GM23338 (cell line): ENCODE data around the gene CT47C1. TPM values are rescaled to one million over a fixed set of nuclear protein-coding genes. Genes with fewer than 3 reads are reported as not detected.

Experiments used
- CREB1 ChIP-seq: fragments of 250-450 bp; sonication (Bioruptor Pico); IDR thresholded peaks from 2 replicates; pipeline ENCODE4 v1.5.0; 2020; ENCODE audit warnings: low read depth, mild to moderate bottlenecking, moderate library complexity
- NANOG ChIP-seq: IDR thresholded peaks from 2 replicates; pipeline ENCODE4 v1.6.1; 2016; ENCODE audit warnings: antibody characterized with exemption, borderline replicate concordance
- ZNF331 ChIP-seq: fragments of 250-450 bp; sonication (Bioruptor Pico); IDR thresholded peaks from 2 replicates; pipeline ENCODE4 v1.5.0; 2020; ENCODE audit warnings: low read depth, mild to moderate bottlenecking, moderate library complexity
- polyA plus RNA-seq: library from polyadenylated mRNA; unstranded; fragments of >200 nt; fragmentation: Nextera tagmentation; extraction: Ambion mirVana; gene quantifications from 2 replicates; pipeline ENCODE4 v1.2.1, GENCODE V29; 2016
- total RNA-seq: library from RNA; depleted of rRNA; stranded (reverse); fragments of >200 nt; shearing (Covaris generic); gene quantifications from 2 replicates; pipeline ENCODE4 v1.2.3, GENCODE V29; 2014
- TF ChIP-seq, protein P1 (sequence below): fragments of 250-450 bp; sonication (Bioruptor Pico); IDR thresholded peaks from 2 replicates; pipeline ENCODE4 v1.5.0; 2020; ENCODE audit warnings: mild to moderate bottlenecking, moderate library complexity
- TF ChIP-seq, protein P2 (sequence below), 2 experiments: fragments of 200-600 bp in 1 of 2; sonication (generic) in 1 of 2; conservative IDR thresholded peaks; 2 replicates each; pipeline versions ENCODE4 v1.5.1 to v1.6.1; 2016 to 2017; ENCODE audit warnings: antibody characterized with exemption in 2 of 2, low read depth in 2 of 2, mild to moderate bottlenecking in 2 of 2, moderate library complexity in 1 of 2
- TF ChIP-seq, protein P3 (sequence below): IDR thresholded peaks from one replicate; pipeline ENCODE4 v1.6.1; 2018; ENCODE audit warnings: antibody characterized with exemption; ENCODE audit not compliant: unreplicated experiment

CT47C1 gene
- total and polyA plus RNA-seq, 2 experiments from 2014 or later, result not detected

DNA sequence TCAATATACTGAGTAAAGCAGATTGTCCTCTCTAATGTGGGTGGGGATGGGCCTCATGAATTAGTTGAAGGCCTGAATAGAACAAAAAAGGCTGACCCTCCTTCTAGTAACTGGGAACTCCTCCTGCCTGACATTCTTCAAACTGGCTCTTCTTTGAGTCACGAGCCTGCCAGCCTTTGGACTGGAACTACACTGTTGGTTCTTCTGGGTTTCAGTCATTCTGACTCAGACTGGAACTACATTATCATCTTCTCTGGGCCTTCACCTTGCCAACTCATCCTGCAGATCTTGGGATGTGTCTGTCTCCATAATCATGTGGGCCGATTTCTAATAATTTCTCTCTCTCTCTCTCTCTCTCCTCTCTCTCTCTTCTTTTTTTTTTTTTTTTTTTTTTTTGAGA, 26.9 kb upstream of the CT47C1 start (continued):
- TF ChIP-seq, protein P1, sequence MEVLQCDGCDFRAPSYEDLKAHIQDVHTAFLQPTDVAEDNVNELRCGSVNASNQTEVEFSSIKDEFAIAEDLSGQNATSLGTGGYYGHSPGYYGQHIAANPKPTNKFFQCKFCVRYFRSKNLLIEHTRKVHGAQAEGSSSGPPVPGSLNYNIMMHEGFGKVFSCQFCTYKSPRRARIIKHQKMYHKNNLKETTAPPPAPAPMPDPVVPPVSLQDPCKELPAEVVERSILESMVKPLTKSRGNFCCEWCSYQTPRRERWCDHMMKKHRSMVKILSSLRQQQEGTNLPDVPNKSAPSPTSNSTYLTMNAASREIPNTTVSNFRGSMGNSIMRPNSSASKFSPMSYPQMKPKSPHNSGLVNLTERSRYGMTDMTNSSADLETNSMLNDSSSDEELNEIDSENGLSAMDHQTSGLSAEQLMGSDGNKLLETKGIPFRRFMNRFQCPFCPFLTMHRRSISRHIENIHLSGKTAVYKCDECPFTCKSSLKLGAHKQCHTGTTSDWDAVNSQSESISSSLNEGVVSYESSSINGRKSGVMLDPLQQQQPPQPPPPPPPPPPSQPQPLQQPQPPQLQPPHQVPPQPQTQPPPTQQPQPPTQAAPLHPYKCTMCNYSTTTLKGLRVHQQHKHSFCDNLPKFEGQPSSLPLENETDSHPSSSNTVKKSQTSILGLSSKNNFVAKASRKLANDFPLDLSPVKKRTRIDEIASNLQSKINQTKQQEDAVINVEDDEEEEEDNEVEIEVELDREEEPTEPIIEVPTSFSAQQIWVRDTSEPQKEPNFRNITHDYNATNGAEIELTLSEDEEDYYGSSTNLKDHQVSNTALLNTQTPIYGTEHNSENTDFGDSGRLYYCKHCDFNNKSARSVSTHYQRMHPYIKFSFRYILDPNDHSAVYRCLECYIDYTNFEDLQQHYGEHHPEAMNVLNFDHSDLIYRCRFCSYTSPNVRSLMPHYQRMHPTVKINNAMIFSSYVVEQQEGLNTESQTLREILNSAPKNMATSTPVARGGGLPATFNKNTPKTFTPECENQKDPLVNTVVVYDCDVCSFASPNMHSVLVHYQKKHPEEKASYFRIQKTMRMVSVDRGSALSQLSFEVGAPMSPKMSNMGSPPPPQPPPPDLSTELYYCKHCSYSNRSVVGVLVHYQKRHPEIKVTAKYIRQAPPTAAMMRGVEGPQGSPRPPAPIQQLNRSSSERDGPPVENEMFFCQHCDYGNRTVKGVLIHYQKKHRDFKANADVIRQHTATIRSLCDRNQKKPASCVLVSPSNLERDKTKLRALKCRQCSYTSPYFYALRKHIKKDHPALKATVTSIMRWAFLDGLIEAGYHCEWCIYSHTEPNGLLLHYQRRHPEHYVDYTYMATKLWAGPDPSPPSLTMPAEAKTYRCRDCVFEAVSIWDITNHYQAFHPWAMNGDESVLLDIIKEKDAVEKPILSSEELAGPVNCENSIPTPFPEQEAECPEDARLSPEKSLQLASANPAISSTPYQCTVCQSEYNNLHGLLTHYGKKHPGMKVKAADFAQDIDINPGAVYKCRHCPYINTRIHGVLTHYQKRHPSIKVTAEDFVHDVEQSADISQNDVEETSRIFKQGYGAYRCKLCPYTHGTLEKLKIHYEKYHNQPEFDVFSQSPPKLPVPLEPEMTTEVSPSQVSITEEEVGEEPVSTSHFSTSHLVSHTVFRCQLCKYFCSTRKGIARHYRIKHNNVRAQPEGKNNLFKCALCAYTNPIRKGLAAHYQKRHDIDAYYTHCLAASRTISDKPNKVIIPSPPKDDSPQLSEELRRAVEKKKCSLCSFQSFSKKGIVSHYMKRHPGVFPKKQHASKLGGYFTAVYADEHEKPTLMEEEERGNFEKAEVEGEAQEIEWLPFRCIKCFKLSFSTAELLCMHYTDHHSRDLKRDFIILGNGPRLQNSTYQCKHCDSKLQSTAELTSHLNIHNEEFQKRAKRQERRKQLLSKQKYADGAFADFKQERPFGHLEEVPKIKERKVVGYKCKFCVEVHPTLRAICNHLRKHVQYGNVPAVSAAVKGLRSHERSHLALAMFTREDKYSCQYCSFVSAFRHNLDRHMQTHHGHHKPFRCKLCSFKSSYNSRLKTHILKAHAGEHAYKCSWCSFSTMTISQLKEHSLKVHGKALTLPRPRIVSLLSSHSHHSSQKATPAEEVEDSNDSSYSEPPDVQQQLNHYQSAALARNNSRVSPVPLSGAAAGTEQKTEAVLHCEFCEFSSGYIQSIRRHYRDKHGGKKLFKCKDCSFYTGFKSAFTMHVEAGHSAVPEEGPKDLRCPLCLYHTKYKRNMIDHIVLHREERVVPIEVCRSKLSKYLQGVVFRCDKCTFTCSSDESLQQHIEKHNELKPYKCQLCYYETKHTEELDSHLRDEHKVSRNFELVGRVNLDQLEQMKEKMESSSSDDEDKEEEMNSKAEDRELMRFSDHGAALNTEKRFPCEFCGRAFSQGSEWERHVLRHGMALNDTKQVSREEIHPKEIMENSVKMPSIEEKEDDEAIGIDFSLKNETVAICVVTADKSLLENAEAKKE (CRISPR knock-in tag), result no peak
- TF ChIP-seq CREB1 (CRISPR knock-in tag) (no peak), NANOG (no peak), ZNF331 (CRISPR knock-in tag) (no peak)
- TF ChIP-seq, protein P2, sequence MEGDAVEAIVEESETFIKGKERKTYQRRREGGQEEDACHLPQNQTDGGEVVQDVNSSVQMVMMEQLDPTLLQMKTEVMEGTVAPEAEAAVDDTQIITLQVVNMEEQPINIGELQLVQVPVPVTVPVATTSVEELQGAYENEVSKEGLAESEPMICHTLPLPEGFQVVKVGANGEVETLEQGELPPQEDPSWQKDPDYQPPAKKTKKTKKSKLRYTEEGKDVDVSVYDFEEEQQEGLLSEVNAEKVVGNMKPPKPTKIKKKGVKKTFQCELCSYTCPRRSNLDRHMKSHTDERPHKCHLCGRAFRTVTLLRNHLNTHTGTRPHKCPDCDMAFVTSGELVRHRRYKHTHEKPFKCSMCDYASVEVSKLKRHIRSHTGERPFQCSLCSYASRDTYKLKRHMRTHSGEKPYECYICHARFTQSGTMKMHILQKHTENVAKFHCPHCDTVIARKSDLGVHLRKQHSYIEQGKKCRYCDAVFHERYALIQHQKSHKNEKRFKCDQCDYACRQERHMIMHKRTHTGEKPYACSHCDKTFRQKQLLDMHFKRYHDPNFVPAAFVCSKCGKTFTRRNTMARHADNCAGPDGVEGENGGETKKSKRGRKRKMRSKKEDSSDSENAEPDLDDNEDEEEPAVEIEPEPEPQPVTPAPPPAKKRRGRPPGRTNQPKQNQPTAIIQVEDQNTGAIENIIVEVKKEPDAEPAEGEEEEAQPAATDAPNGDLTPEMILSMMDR (conservative IDR thresholded peaks at IDR 0.05; ENCODE audit: low read depth in 2 of 2), result no peak
- TF ChIP-seq, protein P3, sequence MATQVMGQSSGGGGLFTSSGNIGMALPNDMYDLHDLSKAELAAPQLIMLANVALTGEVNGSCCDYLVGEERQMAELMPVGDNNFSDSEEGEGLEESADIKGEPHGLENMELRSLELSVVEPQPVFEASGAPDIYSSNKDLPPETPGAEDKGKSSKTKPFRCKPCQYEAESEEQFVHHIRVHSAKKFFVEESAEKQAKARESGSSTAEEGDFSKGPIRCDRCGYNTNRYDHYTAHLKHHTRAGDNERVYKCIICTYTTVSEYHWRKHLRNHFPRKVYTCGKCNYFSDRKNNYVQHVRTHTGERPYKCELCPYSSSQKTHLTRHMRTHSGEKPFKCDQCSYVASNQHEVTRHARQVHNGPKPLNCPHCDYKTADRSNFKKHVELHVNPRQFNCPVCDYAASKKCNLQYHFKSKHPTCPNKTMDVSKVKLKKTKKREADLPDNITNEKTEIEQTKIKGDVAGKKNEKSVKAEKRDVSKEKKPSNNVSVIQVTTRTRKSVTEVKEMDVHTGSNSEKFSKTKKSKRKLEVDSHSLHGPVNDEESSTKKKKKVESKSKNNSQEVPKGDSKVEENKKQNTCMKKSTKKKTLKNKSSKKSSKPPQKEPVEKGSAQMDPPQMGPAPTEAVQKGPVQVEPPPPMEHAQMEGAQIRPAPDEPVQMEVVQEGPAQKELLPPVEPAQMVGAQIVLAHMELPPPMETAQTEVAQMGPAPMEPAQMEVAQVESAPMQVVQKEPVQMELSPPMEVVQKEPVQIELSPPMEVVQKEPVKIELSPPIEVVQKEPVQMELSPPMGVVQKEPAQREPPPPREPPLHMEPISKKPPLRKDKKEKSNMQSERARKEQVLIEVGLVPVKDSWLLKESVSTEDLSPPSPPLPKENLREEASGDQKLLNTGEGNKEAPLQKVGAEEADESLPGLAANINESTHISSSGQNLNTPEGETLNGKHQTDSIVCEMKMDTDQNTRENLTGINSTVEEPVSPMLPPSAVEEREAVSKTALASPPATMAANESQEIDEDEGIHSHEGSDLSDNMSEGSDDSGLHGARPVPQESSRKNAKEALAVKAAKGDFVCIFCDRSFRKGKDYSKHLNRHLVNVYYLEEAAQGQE, result no peak
